Right cardiac atrium (tissue), 5 donors: ENCODE measurements around the gene RRAD. TPM values are rescaled to one million over a fixed set of nuclear protein-coding genes. Genes with fewer than 3 reads are reported as not detected.

Experiments
- ATAC-seq, 2 donors: fragments of 200-7000 bp; cut with Tn5 transposase; one replicate each; pipeline versions ENCODE4 v1.8.0 to v1.9.1; 2020; ENCODE audit warnings: moderate library complexity in 2 of 2, mild to moderate bottlenecking in 1 of 2
- DNase-seq, 3 donors: peaks; one replicate each; pipeline ENCODE4 v3.0.0-alpha.2; 2020
- H3K27ac ChIP-seq: one replicate; pipeline ENCODE4 v1.5.1; 2013; ENCODE audit warnings: mild to moderate bottlenecking, low read length, control low read depth, moderate library complexity
- H3K27me3 ChIP-seq: one replicate; pipeline ENCODE4 v1.6.1; 2013; ENCODE audit not compliant: control insufficient read depth, insufficient read depth
- H3K4me1 ChIP-seq: one replicate; pipeline ENCODE4 v1.6.1; 2013; ENCODE audit warnings: low read length; ENCODE audit not compliant: control insufficient read depth, insufficient read depth
- H3K4me3 ChIP-seq: one replicate; pipeline ENCODE4 v1.5.1; 2013; ENCODE audit warnings: low read length, control low read depth
- H3K9me3 ChIP-seq: one replicate; pipeline ENCODE4 v1.6.1; 2013; ENCODE audit warnings: low read length; ENCODE audit not compliant: control insufficient read depth
- WGBS: extraction: QIAGEN DNeasy Blood & Tissue Kit; methylation state at CpG from one replicate; pipeline ENCODE4 v1.1.7; 2013; 5-methylcytosine and 5-hydroxymethylcytosine counted together
- intact Hi-C, 4 donors: fragments of 100-400 bp; cut with DNase I; formaldehyde crosslinking; loops; one replicate each; pipeline versions ENCODE4 v1.11.0 to v1.14.0; 2022 to 2023
- polyA plus RNA-seq: library from polyadenylated mRNA; stranded (reverse); fragments of 200-250 nt; gene quantifications from one replicate; pipeline ENCODE4 v1.2.3, GENCODE V29; 2013
- total RNA-seq, 4 donors: library from RNA; stranded (reverse); fragmentation: NEBNext Ultra II Directional; extraction: Animal tissue kit (Norgen Biotek cat#: 25700); gene quantifications; one replicate each; pipeline ENCODE4 v1.2.1, GENCODE V29; 2021
- donor health status: healthy with polysubstance abuse.
- donor health status: DM: no; HTN: yes; CAD: no.
- donor health status: DM: no; HTN: no; CAD: no.
- donor health status: DM: no; HTN: yes; CAD: no; lungs with severe emphysema.
- donor health status: DM: yes; HTN: yes; CAD: no.

RRAD gene
- total and polyA plus RNA-seq, 5 donors, result 135 to 375 (median 143) TPM

DNA sequence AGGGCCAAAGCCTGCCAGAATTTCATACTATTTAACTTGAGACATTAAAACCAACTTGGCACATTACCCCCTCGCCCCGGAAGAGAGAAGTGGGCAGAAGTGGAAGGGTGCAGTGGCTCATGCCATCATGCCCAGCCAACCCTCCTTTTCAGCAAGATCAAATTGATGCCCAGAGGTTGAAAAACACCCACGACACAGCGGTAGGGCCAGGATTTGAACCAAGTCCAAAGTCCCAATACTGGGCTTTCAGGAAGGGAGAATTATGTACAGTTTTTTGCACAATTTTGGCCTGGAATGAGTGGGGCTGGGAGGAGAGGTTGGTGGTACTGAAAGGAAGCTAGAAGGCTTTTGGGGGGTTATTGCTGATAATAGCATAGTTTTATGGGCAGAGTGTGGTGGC, 34.0 kb downstream of the RRAD start:
- Histone ChIP-seq H3K4me1 (no peaks in the 10 kb centered on the region), H3K27ac (no peak overlapping the region), H3K27me3 (no peaks in the 10 kb centered on the region), H3K4me3 (no peak overlapping the region), H3K9me3 (no peaks in the 10 kb centered on the region)
- intact Hi-C loops, result loop anchor here in 1 of 4 donors (10.0 kb wide), 1 partner anchor 53 kb away; no protein-coding TSS in a partner anchor
- ATAC-seq (no peak), DNase-seq (peak in 1 of 3 donors; percentile 16)
- WGBS, result 86% methylated on average over 4 of the region's 4 CpGs

DNA sequence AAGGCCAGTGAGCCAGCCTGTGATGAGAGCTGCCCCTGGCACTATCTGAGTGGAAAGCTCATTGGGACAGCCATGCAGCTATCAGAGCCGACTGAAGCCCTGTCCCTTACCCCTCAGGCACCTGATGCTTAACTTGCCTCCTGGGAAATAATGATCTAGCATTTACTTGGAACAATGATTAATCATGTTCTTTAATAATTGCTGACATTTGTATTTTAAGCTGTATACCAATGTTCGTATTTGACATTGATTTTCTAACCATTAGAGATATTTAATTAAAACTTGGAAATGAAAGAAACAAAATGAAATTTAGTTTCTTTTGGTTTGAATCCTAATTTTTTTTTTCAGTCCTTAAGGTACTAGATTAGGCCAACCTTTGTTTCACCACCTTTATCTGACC, 34.5 kb downstream of the RRAD start:
- intact Hi-C loops, result loop anchor here in 1 of 4 donors (10.0 kb wide), 1 partner anchor 54 kb away; no protein-coding TSS in a partner anchor
- Histone ChIP-seq H3K27me3 (no peaks in the 10 kb centered on the region), H3K9me3 (no peaks in the 10 kb centered on the region), H3K4me3 (no peak overlapping the region), H3K27ac (no peak overlapping the region), H3K4me1 (no peaks in the 10 kb centered on the region)
- DNase-seq, result no peak
- ATAC-seq, result no peak
- 70% methylated on average over 2 of the region's 2 CpGs for WGBS

DNA sequence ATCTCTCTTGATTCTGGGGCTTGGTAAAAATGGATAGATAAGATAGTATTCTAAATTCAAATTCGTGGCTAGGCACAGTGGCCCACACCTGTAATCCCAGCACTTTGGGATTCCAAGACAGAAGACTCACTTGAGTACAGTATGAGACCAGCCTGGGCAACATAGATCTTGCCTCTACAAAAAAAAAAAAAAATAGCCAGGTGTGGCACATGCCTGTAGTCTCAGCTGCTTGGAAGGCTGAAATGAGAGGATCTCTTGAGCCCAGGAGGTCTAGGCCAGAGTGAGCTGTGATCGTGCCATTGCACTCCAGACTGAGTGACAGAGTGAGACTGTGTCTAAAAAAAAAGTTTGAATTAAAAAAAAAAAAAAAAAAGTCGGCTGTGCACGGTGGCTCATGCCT, 35.7 kb downstream of the RRAD start:
- H3K4me3 ChIP-seq, result no peak overlapping the region
- no peak overlapping the region for H3K27ac ChIP-seq
- ATAC-seq, result no peak
- intact Hi-C loops, result loop anchor here in 1 of 4 donors (10.0 kb wide), 1 partner anchor 55 kb away; no protein-coding TSS in a partner anchor
- no peaks in the 10 kb centered on the region for H3K4me1 ChIP-seq
- H3K27me3 ChIP-seq, result no peaks in the 10 kb centered on the region
- DNase-seq, result no peak
- no peaks in the 10 kb centered on the region for H3K9me3 ChIP-seq
- WGBS, result 52% methylated on average over 4 of the region's 4 CpGs

DNA sequence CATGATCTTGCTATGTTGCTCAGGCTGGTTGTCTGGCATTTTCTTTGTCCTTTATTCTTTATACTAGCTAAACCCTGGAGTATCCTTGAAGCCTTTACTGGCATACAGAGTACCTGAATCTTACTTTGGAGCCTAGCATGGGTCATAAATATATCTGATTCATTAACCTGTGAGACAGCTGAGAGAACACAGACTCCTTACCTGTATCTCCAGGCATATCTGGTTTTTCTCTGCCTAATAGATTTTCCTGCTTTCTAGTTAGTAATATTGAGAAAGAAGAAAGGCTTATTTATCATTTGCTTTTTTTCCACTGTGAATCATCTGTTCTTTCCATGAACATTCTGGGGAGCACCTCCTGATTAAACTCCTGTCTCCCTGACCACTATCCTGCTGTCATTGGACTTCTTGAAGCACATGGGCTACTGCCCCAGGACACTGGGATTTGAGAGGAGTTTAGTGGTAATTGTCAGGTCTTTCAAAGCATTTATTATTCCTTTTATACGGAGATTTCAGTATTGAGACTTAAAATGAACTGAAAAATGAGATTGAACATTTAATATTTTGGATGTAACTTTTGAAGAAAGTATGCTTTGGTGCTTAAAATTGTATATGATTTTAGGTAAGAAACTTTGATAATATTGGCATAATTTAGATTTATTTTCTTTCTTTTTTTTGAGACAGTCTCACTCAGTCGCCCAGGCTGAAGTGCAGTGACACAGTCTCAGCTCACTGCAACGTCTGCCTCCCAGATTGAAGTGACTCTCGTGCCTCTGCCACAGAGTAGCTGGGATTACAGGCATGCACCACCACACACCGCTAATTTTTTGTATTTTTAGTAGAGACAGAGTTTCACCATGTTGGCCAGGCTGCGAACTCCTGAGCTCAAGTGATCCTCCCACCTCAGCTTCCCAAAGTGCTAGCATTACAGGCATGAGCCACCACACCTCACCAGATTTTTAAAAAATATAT, 36.4 kb downstream of the RRAD start:
- intact Hi-C loops, result no loop called here
- no peaks in the 10 kb centered on the region for H3K9me3 ChIP-seq
- 90% methylated on average over 6 of the region's 6 CpGs for whole genome bisulfite sequencing
- no peak for ATAC-seq
- DNase-seq, result no peak
- H3K27me3 ChIP-seq, result no peaks in the 10 kb centered on the region
- H3K4me1 ChIP-seq, result no peaks in the 10 kb centered on the region
- no peak overlapping the region for H3K4me3 ChIP-seq
- H3K27ac ChIP-seq, result no peak overlapping the region

DNA sequence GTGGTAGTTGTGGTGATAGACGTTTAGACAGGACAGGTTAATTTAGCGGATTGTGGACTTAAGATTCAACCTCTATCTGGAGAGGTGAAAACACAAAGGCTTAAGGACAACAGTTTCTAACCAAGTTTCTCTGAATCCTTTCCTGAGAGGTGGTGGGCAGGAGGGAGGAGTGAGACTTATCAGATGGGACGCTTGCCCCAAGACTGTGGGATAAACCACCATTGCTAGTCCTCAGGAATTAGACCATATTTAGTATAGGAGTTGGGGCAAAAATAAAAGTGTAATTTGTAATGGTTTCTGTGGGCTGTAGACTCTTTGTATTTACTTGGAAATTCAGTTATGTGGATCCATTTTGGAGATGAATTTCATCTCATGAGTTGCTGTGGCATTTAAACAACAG, 38.4 kb downstream of the RRAD start:
- Histone ChIP-seq H3K27me3 (no peaks in the 10 kb centered on the region), H3K9me3 (no peaks in the 10 kb centered on the region), H3K4me3 (no peak overlapping the region), H3K27ac (no peak overlapping the region), H3K4me1 (no peaks in the 10 kb centered on the region)
- no peak for ATAC-seq
- 75% methylated on average over 3 of the region's 3 CpGs for WGBS
- intact Hi-C loops, result no loop called here
- DNase-seq, result no peak

DNA sequence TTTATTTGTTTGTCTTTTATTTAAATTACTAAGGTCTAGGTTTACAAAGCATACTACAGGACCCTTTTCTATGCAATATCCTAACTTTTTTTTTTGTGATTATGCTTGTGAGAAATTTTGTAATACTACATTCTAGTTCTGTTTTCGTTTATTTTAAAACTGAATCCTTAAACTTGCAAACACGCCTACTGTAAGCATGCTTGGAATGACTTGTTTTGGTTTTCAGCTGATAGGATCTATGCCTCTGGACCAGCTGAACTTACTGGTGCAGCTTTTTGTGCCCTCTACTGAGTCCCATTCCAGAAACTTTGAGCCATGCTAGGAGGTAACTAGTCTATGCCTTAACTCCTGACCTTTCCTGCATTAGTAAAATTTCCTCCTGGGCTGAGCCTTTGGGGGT, 39.0 kb downstream of the RRAD start:
- no peak overlapping the region for H3K27ac ChIP-seq
- no peaks in the 10 kb centered on the region for H3K4me1 ChIP-seq
- 81% methylated on average over 2 of the region's 2 CpGs for WGBS
- ATAC-seq (no peak), DNase-seq (no peak)
- no peaks in the 10 kb centered on the region for H3K27me3 ChIP-seq
- H3K4me3 ChIP-seq, result no peak overlapping the region
- no peaks in the 10 kb centered on the region for H3K9me3 ChIP-seq
- intact Hi-C loops, result no loop called here

DNA sequence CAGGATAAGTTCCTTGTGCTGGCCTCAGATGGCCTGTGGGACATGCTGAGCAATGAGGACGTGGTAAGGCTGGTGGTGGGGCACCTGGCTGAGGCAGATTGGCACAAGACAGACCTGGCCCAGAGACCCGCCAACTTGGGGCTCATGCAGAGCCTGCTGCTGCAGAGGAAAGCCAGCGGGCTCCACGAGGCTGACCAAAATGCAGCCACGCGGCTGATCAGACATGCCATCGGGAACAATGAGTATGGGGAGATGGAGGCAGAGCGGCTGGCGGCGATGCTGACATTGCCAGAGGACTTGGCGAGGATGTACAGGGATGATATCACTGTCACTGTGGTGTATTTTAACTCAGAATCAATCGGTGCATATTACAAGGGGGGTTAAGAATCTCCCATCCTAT, 39.8 kb downstream of the RRAD start:
- Histone ChIP-seq H3K9me3 (no peaks in the 10 kb centered on the region), H3K27me3 (no peaks in the 10 kb centered on the region), H3K4me1 (no peaks in the 10 kb centered on the region), H3K4me3 (no peak overlapping the region), H3K27ac (no peak overlapping the region)
- ATAC-seq, result no peak
- intact Hi-C loops, result no loop called here
- DNase-seq, result peak in 1 of 3 donors; percentile 49
- WGBS, result 89% methylated on average over 12 of the region's 12 CpGs

DNA sequence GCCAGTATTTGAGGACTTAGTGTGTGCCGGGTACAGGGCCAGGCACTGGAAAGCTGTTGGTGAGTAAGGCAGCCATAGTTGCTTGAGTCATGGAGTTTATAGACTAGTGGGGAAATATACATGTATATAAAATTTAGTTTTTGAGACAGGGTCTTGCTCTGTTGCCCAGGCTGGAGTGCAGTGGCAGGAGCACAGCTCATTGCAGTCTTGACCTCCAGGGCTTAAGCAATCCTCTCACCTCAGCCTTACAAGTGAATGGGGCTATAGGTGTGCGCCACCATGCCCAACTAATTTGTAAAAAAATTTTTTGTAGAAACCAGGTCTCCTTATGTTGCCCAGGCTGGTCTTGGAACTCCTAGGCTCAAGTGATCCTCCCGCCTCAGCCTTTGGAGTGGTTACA, 42.6 kb downstream of the RRAD start:
- H3K27me3 ChIP-seq, result no peaks in the 10 kb centered on the region
- 97% methylated on average over 3 of the region's 3 CpGs for WGBS
- DNase-seq, result no peak
- H3K4me1 ChIP-seq, result no peaks in the 10 kb centered on the region
- no peaks in the 10 kb centered on the region for H3K9me3 ChIP-seq
- H3K27ac ChIP-seq, result no peak overlapping the region
- ATAC-seq, result no peak
- intact Hi-C loops, result no loop called here
- no peak overlapping the region for H3K4me3 ChIP-seq

DNA sequence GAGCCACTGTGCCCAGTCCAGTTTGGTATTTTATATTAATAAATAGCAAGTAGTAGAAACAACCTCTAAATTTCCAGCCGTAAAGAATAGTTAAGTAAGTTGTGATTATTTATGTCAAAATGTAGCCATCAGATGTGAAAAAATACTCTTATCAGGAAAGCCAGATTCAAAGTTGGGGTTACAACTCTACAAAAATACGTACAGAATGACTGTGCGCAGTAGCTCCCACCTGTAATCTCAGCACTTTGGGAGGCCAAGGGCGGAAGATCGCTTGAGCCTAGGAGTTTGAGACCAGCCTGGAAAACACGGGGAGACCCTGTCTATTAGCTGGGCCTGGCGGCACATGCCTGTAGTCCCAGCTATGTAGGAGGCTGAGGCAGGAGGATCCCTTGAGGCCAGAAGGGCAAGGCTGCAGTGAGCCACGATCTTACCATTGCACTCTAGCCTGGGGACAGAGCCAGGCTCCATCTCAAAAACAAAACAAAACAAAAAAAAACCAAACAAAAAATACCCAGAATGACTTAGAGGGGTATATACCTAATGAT, 43.3 kb downstream of the RRAD start:
- Histone ChIP-seq H3K27me3 (no peaks in the 10 kb centered on the region), H3K4me3 (no peak overlapping the region), H3K27ac (no peak overlapping the region), H3K4me1 (no peaks in the 10 kb centered on the region), H3K9me3 (no peaks in the 10 kb centered on the region)
- DNase-seq (no peak), ATAC-seq (no peak)
- intact Hi-C loops, result no loop called here
- WGBS, result 92% methylated on average over 8 of the region's 8 CpGs

DNA sequence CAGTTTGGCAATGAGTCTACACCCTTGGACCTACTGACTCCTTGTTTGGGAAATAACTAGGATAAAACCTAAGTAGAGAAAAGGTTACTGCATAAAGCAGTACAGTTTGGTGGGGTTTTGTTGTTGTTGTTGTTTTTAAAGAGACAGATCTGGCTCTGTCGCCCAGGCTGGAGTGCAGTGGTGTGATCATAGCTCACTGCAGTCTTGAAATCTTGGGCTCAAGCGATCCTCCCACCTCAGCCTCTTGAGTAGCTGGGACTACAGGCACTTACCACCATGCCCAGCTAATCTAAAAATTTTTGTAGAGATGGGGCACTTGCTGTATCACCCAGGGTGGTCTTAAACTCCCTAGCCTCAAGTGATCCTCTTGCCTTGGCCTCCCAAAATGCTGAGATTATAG, 43.8 kb downstream of the RRAD start:
- Histone ChIP-seq H3K27me3 (no peaks in the 10 kb centered on the region), H3K4me3 (no peak overlapping the region), H3K4me1 (no peaks in the 10 kb centered on the region), H3K9me3 (no peaks in the 10 kb centered on the region), H3K27ac (no peak overlapping the region)
- intact Hi-C loops, result no loop called here
- WGBS, result 74% methylated on average over 2 of the region's 2 CpGs
- peak in 1 of 3 donors; percentile 9 for DNase-seq
- ATAC-seq, result no peak

DNA sequence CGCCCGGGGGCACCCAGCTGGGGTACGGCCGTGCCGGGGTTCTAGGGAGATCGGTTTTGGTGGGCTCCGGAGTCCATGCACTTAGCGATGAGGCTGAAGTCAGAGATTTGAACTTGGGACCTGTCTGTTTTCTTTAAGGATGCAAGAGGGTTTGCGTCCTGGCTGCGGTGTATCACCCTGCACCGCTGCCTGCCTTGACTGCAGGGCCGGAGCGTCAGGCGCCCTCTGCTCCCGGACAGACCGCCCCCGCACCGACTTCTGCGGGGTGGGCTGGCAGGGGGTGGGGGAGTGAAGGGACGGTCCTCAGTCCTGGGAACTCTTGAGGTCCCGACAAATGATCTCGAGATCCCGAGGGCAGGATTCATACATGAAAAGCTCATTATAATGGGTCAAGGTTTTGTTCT, 44.3 kb downstream of the RRAD start:
- H3K27me3 ChIP-seq, result no peaks in the 10 kb centered on the region
- no peaks in the 10 kb centered on the region for H3K4me1 ChIP-seq
- peak; percentile 1 to 22 for ATAC-seq
- 3% methylated on average over 23 of the region's 23 CpGs for WGBS
- no peaks in the 10 kb centered on the region for H3K9me3 ChIP-seq
- peak overlapping the region; percentile 67 for H3K4me3 ChIP-seq
- H3K27ac ChIP-seq, result no peak overlapping the region
- DNase-seq, result peak in 1 of 3 donors; percentile 63
- intact Hi-C loops, result no loop called here
